Epithelial cell of proximal tubule (primary cell): Measurements from ENCODE around the gene ARHGEF9. TPM values are rescaled to one million over a fixed set of nuclear protein-coding genes. Genes with fewer than 3 reads are reported as not detected.

Source experiments
- DNase-seq: peaks from one replicate; pipeline ENCODE4 v3.0.0-alpha.2; 2011; ENCODE audit warnings: low read depth
- H3K4me3 ChIP-seq: 2 replicates; pipeline ENCODE4 v1.5.1; 2011; ENCODE audit warnings: low read depth, mild to moderate bottlenecking, low read length
- total RNA-seq: library from RNA; depleted of rRNA; stranded (reverse); fragments of >200 nt; gene quantifications from 2 replicates; pipeline ENCODE4 v1.2.3, GENCODE V29; 2015
- TF ChIP-seq, protein P1 (sequence below): conservative IDR thresholded peaks from 2 replicates; pipeline ENCODE4 v1.5.1; 2012; ENCODE audit warnings: low read depth, mild to moderate bottlenecking, low read length

ARHGEF9 gene
- total RNA-seq, 1 donor from 2014 or later, result 13.4 TPM

DNA sequence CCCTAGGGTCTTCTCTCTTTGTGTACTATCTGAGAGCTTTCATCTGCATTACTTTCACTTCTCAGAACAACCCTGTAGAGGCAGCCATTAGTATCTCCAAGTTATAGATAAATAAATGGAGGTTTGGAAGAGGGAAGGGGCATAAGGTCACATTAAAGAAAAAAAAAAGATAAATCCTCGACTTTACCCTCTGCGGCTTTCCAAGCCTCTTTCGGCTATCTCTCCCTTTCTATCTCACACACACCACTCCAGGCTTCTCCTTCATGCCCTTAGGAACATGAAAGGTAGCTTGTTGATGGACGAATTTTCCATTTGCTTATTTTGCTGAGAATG is 660 bp upstream of the ARHGEF9 start:
- peak overlapping the region; percentile 58 for H3K4me3 ChIP-seq
- TF ChIP-seq, protein P1, sequence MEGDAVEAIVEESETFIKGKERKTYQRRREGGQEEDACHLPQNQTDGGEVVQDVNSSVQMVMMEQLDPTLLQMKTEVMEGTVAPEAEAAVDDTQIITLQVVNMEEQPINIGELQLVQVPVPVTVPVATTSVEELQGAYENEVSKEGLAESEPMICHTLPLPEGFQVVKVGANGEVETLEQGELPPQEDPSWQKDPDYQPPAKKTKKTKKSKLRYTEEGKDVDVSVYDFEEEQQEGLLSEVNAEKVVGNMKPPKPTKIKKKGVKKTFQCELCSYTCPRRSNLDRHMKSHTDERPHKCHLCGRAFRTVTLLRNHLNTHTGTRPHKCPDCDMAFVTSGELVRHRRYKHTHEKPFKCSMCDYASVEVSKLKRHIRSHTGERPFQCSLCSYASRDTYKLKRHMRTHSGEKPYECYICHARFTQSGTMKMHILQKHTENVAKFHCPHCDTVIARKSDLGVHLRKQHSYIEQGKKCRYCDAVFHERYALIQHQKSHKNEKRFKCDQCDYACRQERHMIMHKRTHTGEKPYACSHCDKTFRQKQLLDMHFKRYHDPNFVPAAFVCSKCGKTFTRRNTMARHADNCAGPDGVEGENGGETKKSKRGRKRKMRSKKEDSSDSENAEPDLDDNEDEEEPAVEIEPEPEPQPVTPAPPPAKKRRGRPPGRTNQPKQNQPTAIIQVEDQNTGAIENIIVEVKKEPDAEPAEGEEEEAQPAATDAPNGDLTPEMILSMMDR, result no peak
- no peak for DNase-seq

DNA sequence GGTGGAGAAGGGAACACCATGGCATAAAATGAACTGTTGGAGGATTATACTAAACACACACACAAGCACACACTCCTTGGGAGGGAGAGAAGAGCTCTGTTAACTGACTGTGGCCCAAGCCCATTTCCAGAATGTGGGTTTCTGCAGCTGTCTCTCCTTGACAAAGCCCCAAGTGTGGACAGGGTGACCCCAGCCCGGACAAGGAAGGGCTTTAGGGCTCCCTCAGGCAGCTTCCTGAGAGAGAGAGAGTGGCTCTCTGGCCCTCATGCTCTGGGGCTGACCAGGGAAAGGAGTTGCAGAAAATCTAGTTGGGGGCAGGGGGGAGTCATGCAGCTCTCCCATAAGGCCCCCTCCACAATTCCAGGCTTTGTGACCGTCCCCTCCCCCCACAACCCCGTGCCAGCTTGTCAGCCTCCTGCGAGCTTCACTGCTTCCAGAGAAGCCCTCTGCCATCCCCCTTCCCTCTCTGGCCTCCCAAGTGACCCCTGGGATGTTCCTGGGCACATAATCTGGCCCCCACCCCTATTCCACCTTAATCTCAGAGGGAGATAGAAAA is 590 bp downstream of the ARHGEF9 start:
- TF ChIP-seq, protein P1, result no peak

DNA sequence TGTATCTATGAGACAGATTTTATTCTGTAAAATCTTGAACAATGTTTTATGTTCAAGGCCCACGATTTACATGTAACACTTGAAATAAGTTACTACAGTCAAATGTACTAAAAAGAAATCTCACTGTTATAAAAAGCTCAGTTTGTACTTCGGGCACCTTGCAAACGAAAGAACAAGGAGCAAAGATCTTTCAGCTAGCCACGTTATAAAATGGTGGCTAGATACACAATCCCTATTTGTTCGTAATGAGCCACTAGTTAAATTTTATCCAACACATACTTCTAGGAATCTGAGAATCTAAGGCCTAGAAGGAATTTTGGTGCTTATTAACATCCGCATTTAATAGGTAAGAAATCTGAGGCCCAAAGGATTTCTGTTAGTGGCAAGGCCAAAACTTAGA is 2.5 kb downstream of the ARHGEF9 start:
- no peak overlapping the region for H3K4me3 ChIP-seq
- TF ChIP-seq, protein P1, result no peak
- no peak for DNase-seq

More for the DNA sequence above, 590 bp downstream of the ARHGEF9 start:
- no peak for DNase-seq
- peak overlapping the region; percentile 58 for H3K4me3 ChIP-seq

DNA sequence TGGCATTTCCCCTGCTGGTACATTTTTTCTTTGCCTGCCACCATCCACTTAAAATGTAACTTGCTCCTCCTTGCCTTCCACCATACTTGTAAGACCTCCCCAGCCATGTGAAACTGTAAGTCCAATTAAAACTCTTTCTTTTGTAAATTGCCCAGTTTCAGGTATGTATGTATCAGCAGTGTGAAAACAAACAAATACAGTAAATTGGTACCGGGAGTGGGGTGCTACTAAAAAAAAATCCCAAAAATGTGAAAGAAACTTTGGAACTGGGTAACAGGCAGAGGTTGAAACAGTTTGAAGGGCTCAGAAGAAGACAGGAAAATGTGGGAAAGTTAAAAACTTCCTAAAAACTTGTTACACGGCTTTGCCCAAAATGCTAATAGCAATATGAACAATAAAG is 16.3 kb downstream of the ARHGEF9 start:
- DNase-seq, result no peak
- no peak overlapping the region for H3K4me3 ChIP-seq
- TF ChIP-seq, protein P1, result no peak

DNA sequence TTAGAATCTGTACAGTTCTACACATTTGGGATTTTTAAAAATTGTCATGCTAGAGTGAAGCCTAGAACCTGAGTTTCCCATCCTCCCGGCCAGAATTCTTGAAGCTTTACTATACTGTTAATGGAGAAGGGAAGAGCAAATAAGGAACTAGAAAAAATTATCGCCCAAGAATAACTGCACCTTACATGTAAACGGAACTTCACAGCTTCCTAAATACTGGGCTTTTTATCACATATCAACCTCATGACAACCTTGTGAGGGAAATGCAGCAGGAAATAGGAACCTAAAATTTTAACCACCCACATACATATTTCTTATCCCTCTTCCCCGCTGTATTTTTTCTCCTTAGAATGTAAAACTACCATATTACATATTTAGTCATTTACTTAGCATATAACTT is 19.3 kb downstream of the ARHGEF9 start:
- H3K4me3 ChIP-seq, result no peak overlapping the region
- TF ChIP-seq, protein P1, result no peak

DNA sequence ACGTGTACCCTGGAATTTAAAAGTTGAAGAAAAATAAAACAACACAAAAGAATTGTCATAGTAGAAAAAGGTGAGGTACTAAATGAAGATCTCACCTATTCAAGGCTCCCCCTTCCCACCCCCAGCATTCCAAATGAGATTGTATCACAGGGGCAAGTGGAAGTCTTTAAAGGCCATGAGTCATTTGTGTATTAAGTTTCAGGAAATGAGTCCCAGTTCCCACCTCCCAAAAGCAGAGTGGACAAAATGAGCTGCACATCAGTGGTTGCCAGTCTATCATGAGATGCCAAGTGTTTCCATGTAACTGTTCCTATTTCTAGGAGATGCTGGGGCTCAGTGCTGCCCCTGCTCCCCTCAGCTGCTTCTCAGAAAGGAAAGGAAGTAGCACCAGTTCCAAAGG is 20.1 kb downstream of the ARHGEF9 start:
- no peak for DNase-seq
- H3K4me3 ChIP-seq, result no peak overlapping the region
- TF ChIP-seq, protein P1, result no peak

More for the DNA sequence above, 19.3 kb downstream of the ARHGEF9 start:
- DNase-seq, result no peak

DNA sequence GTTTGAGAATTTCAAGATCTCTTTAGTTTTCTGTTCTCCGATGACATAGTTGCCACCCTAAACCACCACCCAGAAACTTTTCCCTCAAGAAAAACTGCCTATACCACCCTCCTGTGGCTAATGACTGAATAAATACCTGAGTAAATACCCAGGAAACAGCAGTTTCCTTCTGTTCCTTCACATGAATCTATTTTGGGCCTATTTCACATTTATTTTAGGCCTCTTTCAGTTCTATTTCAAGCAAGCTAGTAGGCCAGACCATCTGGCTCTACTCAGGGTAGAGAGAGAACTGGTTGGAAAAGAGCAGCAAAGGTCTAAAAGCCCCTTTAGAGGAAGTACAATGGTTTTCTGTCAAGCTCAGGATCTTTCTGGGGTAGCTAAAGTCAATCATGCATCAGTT is 23.4 kb downstream of the ARHGEF9 start:
- TF ChIP-seq, protein P1, result peak; percentile 26
- no peak overlapping the region for H3K4me3 ChIP-seq
- DNase-seq, result no peak
